ENCODE data around the gene KLF6.

KLF6 gene

DNA sequence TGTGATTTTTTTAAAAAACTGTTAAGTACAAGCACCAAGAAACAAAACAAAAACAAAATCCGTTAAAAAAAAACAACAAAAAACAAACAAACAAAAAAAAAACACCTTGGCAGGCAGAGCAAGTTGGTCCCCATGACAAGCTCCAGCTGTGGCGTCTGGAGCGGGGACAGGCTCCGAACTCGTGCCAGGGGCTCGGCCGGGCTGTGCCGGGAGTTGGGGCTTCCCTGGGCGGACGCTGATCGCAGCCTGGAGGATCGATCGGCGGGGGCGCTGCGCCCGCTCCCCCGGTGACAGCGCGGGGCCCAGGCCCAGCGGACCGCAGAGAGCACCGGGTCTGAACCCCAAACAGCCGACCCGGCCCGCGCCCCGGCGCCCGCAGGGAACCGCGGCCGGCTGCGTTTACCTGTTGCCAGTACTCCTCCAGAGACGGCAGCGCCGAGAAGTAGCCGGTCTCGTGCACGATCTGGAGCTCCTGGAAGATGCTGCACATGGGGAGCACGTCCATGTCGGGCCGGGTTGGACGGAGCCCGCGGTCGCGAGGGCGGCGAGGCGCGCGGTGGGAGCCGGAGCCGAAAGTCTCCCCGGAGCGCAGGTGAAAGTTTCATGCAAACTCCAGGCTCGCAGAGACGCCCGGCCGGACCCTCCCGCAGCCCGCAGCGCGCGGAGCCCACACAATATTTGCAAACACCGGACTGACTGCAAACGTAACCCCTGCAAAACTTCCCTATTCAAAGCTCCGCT lies at the start of gene KLF6:
KLF6 (minus strand) TSS at position 700 of the 741 bp plus-strand sequence; CDS start at position 505, 195 bp downstream.
- DNase-seq: no peak

DNA sequence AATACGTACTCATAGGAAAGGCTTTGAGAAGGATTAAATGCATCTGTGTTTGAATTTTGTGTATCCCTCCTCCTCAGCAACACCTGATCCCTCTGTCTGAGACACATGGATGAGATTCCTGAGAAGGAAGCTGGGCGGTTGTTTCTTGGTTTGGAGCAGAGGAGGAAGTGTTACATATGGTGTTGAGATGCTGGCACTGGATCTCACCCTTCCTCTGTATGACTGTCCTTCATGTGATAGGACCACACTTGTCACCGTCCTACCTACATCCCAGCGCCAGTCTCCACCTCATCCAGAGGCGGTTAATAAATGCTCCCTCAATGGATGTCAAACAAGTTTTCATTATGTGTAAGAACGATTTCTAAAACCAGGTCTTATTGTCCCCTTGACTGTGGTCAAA lies 49.4 kb upstream of the KLF6 start:
- DNase-seq: no peak

DNA sequence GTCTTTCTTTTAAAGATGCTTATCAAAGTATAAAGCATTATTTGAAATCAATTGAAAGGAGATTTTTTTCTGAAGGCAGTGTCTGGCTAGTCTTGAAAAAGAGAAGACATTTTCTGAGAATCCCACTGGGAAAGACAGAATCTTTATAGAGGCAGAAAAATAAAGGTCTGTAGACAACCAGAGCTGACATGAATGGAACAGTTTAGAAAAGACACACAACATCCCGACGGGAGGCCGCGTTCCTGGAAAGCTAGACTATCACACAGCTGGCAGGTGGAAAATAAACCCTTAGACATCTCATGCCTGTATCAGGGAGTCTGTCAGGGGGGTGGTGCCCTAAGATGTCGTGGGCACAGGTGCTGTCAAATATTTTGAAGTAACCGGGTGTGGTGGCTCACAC lies 48.0 kb upstream of the KLF6 start:
- no peak for DNase-seq

DNA sequence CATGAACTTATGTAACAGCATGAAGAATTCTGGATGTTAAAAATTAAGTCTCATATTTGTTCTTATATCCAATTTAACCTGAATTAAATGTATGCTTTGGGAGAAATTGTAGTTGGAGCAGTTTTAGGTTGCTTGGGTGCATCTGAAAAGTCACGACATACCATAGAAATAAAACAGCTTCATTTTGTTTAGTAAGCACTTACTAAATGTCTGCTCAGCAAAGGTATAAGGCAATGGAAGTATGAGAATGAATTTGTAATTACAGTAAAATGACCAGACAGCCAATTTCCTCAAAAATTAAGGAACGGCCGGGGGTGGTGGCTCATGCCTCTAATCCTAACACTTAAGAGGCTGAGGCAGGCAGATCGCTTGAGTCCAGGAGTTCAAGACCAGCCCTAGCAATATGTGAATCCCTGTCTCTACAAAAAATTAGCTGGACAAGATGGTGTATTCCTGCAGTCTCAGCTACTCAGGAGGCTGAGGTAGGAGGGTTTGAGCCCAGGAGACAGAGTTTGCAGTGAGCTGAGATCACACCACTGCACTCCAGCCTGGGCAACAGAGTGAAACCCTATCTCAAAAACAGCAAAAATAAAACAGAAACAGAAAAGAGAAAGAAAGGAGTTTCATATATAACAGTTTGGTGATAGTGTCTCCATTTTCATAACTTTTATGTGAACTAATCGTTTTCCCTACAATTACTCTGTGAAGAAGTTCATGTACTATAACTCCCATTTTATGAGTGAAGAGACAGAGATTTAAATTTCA lies 47.2 kb upstream of the KLF6 start:
- DNase-seq: no peak

DNA sequence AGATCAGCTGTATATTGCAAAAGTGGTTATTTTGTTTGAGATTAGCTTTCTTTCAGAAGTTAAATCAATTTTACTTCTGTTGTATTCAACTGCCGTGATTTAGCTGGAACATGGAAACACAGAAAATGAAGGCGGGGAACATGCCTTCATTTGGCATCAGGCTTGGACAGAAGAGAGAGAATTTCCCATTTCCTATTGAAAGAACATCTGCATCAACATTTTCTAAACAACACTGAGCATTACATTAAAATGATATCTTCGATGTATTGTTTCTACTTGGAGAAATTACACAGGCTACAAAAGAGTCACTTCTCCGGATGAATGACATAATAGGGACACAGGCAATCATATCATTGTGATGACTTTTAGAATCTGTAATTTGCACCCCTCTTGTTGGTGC lies 46.6 kb upstream of the KLF6 start:
- no peak for DNase-seq

DNA sequence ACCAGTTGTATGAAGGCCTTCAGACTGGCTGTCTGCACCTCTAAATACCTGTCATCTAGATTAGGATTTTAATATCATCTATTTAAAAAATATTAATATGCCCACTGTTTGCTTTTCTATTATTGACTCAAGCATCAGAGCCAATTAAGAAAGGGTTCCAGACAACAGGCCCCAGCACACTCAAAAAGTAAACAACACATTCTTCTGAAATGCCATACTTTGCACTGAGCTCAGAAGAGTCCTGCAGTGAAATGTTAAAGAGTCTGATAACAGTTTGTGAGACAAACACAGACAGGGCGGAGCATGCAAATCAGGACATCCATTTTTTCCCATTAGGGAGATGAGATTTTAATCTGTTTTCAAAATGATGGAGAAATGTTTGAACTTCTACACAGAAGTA lies 45.9 kb upstream of the KLF6 start:
- no peak for DNase-seq

DNA sequence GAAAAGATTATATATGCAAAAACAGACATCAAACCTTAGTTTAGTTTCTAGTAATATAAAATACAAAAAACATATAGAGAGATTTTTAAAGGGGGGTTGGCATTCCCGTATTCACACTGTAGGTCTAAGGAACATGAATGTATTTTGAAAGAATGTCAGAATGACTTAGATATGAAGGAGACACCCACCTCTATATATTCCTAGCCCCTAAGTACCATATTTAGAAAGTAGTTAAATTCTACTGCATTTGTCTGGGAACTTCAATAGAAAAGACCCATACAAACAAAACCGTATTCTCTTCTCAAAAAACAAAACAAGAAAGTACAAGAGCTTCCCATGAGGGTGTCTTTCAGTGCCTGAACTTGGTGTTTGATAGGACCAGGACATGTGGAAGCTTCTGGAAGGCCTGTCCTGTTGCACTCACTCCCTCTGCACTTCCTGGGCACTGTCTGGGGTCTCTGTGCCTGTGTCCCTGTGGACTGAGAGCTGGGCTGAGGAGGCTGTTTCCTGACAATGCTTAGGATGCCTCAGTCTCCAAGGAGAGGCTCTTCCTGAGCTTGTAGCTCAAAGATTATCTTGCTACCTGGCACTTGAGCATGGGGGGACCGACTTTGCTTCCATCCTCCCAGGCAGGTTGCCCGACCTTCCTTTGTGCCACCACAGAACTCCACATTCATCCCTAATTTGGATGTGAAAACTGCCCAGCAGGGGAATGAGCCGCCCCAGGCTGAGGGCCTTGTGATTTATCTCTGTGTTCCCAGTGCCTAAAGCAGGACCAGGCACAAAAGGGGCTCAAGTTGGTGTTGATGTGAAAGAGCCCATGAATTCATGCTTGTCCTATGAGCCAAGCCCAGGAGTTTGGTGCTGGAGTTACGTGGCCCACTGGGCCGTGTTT lies 44.4 kb upstream of the KLF6 start:
- DNase-seq: no peak

DNA sequence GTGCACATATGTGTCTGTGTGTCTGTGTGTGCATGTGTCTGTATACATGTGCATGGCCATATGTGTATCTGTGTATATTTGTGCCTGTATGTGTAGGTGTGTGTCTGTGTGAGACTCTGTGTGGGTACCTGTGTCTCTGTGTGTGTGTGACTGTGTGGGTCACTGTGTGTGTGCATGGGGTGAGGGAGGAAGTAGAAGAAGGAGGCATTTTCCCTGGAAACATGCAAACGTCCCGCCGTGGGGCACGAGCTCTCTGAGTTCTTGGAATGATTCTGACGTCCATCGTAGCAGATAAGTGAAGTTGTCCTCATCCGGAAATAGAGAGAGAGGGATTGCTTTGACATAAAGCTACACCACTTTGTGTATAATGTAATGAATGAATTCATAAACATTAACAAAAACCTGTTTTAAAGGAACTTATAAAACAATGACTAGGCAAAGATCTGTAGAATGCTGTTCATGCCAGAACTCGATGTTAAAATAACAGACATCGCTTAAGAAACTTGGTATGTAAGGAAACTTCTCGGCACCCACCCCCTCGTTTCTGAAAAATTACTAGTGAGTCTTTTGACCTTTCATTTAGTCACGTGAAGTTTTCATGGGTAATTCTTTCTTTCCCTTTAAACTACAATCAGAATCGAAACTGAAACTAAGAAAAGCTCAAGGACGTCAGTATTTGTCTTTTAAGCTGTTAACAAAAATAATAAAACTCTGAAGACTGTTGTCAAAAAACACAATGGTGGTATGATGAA lies 43.6 kb upstream of the KLF6 start:
- DNase-seq: no peak

DNA sequence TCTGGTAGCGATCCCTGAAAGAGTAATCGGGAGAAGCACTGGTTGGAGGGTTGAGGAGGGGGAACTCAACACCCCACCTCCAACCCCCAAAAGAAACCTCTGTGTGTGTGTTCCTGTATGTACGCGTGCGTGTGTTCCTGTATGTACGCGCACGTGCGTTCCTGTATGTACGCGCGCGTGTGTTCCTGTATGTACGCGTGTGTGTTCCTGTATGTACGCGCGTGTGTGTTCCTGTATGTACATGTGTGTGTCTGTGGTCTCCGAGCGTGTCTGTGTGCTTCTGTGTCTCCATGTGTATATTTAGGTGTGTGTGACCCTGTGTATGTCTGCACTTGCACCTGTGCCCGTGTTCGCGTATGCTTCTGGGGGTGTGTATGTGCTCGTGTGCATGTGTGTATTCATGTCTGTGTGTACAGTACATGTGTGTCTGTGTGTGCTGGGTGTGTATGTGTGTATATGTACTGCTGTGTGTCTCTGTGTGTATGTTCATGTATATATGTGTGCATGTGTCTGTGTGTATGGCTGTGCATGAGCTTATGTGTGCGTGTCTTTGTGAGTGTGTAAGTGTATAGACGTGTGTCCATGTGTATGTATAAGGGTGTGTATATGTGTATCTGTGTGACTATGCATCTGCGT lies 42.9 kb upstream of the KLF6 start:
- no peak for DNase-seq

DNA sequence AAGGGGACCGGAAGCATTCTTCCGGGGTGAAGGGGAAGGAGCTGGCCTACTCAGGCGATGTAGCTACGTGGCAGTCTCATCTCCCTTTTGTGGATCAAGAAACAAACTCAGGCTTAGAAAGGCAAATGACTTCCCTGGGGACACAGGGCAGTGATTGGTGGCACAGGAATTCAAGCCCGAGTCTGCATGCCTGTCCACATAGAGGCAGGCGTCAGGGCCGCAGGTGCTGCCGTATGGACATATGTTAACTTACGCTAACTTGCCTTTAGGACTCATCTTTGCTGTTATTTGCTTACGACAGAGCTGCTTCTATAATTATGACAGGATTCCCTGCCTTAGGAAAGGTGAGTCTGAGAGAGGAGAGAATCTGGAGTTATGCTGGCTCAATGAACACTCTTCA lies 42.3 kb upstream of the KLF6 start:
- no peak for DNase-seq

DNA sequence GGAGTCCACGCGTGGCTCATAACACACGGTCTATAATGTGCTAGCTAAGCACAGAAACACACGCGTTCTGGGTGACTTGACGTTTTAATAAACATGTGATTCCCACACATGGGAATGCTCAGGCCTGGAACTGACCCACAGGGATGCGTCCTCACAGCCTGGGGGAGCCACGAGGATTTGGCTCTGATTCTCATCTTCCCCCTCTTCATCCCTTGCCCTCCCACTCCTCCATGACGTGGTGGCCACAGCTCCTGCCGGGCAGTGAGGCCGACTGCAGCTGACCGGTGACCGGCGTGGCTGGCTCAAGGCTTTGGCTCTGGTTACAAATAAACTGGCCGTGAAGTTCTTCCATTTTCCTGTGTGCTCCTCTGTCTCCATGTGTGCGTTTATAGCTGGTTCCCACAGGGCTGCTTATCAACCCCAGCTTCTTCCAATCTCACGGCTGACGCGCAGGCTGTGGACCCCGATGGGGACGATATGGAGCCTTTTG lies 40.9 kb upstream of the KLF6 start:
- no peak for DNase-seq

DNA sequence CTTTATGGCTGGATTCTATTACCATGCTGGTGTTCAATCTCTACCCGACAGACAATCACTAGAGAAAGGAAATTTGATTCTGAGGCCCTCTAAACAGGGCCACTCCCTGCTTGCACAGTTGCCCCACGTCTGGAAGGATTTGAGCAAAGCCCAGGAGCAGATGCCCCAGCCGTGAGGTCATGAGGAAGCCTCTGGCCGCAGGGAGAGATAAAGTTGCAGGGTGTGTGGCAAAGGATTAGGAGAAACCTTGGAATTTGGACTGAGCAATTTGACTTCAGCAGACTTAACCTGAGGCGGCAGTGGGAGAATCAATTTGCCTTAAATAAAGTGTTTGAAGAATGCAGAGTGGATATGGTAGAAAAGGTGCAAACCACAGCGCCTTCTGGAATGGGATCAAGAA lies 40.2 kb upstream of the KLF6 start:
- DNase-seq: no peak

DNA sequence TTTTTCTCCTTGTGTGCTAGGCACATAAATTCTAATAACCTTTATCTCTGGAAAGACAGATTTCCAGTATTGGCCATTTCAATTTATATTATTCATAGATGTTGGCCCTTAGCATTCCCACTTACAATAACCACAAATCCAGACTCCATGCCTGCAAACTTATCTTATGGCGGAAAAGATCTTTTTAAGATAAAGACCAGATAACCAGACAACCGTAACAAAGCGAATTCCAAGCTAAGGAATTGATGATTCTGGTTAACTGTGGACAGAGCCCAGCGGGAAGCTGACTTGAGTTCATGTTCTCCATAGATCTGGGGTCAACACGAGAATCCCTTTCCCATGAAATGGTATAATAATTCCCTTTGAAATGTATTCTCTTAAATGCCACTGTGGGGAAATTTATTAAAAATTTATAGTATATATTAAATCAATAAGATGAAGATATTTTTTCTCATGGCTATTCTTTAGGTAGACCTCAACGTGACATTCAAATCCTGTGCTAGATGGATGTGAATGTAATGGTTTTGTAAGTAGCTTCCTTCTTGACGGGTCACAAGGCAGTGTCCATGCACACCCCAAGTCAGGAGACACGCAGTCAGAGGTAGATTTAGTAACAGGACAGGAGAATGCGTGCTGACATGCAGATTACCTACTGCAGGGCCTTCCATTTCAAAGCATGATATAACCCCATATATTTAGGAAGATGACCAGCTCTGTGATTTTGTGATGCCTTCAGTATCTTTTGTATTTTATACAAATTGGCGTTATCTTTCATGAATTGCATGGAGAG lies 37.7 kb upstream of the KLF6 start:
- no peak for DNase-seq

DNA sequence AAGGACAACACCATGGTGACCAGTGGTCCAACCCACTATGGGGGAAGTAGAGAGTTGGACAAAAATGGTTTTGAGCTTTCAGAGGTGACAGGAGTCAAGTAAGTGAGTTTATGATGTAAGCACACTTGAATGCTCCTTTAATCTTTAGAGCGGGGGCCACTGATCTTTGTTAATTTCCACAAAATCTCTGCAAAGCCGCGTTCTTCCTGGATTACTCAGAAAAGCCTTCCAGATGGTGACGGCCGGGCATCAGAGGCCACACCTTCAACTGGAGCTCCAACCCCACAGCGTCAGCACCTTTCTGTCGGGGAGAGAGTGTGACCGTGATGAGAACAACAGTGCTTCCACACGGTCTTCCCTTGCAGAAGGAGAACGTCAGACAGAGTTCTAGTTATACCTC lies 35.2 kb upstream of the KLF6 start:
- no peak for DNase-seq

DNA sequence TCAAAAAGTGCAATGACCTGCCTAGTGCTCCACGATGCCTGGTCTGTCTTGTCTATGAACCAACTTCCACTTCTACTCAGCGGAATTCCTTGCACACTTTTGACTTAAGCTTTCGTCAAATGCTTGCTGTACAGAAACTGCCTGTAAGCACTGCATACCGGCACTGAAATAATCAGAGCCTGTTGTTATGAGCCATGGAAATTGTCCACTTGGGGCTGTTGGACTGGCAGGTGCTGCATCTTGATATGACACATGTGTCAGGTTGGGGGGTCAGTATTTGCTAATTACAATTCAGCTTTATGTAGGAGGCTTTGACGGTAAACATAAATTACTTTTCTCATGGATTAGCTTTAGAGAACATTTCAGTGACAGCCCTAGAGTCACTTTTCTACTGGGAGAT lies 32.0 kb upstream of the KLF6 start:
- no peak for DNase-seq

DNA sequence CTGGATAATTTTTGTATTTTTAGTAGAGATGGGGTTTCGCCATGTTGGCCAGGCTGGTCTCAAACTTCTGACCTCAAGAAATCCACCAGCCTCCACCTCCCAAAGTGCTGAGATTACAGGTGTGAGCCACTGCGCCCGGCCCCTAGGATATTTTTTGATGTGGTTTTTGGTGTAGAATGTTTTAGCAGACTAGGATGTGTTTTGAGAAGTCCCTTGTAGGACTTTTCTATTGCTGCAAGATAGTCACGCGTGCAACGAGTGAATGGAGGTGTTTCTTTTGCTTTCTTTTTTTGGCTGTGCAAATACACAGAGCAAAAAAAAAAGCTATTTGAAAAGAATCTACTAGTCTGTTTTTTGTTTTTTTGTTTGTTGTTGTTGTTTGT lies 29.8 kb upstream of the KLF6 start:
- DNase-seq: no peak

DNA sequence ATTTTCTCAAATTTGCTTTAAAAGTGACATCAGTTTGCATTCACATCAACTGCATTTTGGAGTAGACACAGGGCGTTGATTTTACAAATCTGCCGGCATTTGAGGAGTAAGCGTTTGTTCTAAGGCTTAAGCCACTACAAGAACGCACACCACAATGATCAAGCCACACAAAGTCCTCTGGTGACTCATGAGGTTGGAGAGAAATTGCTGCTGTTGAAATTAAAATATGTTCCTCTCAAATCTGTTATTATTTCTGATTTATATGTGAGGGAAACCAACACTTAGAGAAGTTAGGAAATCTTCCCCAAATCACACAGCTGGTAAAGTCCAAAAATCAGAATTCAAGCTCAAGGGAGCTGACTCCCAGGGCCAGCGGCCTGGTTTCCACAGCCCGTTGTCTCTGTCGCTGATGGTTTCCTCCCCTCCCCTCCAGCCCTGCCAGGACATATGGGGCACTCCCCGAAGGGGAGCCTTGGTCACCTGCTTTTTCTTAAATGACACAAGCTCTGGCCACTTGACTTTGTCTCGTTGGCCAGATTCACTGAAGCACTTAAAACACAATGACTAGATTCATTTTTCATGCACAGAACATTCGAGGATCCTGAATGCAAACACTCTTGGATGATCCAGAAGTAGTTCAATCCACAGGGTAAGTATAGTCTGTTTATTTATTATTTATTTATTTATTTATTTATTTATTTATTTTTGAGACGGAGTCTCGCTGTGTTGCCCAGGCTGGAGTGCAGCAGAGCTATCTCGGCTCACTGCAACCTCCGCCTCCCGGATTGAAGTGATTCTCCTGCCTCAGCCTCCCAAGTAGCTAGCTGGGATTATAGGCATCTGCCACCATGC lies 29.2 kb upstream of the KLF6 start:
- DNase-seq: no peak

DNA sequence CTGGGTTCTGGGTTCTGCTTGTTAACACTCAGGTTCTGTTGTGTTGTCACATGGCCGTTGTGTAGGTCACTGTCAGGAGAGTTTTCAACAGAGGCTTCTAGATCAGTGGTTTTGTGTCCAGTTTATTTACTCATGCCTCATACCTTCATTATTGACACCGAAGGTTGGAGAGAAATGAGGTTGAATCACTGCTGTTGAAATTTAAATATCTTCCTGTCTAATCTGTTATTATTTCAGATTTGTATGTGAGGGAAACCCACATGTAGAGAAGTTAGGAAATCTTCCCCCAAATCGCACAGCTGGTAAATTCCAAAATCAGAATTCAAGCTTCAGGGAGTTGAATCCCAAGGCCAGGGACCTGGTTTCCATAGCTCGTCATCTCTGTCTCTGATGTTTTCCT lies 28.3 kb upstream of the KLF6 start:
- no peak for DNase-seq

DNA sequence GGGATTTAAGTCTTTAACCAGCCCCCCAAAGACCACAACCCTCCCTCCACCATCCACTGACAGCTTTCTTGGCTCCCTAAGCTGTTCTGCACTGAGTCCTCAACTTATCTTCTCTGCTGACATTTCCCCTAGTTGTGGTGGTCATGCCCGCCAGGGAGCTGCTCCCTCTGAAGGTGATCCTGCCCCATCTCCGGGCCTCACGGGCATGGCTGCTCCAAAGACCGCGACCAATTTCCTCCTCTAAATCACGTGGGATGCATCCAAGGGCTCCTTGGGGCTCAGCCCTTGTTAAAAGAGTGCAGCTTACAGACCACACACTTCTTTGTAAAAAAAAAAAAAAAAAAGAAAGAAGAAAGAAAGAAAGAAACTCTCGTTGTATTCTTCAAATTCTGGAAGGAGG lies 27.1 kb upstream of the KLF6 start:
- DNase-seq: no peak

DNA sequence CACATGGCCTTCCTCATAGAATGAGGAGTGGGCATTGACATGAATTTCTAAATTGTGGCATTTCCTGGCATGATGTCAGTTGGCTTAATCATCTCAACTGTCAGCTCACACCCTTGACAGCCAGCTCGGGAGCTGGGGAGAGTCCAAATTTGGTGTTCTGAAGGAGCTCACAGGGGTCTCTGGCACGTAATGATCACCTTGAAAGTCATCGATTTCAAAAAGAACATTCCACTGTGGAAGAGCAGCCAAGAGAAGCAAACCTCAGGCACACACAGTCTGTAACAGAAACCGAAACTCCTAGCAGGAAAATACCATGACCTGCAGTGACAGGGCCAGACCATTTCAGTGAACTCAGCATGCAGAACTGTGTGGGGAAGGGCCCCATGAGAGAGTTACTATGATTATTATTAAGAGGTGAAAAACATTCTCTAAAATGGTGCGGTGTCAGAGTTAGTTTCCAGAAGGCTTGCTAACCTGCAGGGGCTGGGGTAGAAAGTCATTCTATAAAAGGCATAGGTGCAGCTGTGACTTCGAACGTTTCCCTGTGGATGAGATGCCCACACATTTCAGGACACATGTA lies 26.4 kb upstream of the KLF6 start:
- no peak for DNase-seq
